Testis (tissue), 2 donors: Measurements from ENCODE around the gene CD83.

ENCODE experiments used
- CTCF ChIP-seq, 3 experiments: fragments of 450-650 bp in 2 of 3; fragments of 200-600 bp in 1 of 3; sonication (generic) in 1 of 3; IDR thresholded peaks; one replicate each; pipeline ENCODE4 v1.5.1; 2016 to 2019; ENCODE audit warnings: antibody characterized with exemption in 3 of 3, mild to moderate bottlenecking in 2 of 3, moderate library complexity in 1 of 3
- POLR2A ChIP-seq: fragments of 450-650 bp; IDR thresholded peaks from one replicate; pipeline ENCODE4 v1.6.1; 2017; ENCODE audit warnings: antibody characterized with exemption, mild to moderate bottlenecking, moderate library complexity

GRCh38 chr6:14089224-14089623 lies 28.3 kb upstream of the CD83 start:
- TF ChIP-seq CTCF (IDR thresholded peaks at IDR 0.05) = no peak
- no peak for TF ChIP-seq POLR2A
